A673 (cell line): ENCODE measurements around the gene AFAP1L1.

Experiments used
- CTCF ChIP-seq: fragments of 300-800, 200-600 bp; sonication (generic); conservative IDR thresholded peaks from 2 replicates; pipeline ENCODE4 v1.5.1; 2017; ENCODE audit warnings: low read depth, mild to moderate bottlenecking, antibody characterized with exemption, low read length, moderate library complexity, mixed read lengths
- EZH2 ChIP-seq: fragments of 200-600 bp; sonication (generic); IDR thresholded peaks from 2 replicates; pipeline ENCODE4 v1.6.1; 2017; ENCODE audit warnings: borderline replicate concordance, low read depth, mild to moderate bottlenecking, mixed read lengths, antibody characterized with exemption, low read length; ENCODE audit not compliant: poor library complexity, severe bottlenecking

DNA sequence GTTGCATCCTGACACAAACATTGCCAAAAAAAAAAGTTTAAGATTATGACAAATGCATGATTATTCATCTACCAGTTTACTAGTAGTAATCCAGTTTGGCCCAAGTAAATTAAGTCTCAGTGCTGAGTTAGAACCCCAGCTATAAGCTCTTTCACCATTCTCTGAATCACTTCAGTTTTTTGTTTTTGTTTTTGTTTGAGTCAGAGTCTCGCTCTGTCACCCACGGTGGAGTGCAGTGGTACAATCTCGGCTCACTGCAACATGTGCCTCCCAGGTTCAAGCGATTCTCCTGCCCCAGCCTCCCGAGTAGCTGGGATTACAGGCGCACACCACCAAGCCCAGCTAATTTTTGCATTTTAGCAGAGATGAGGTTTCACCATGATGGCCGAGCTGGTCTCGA is 84.7 kb downstream of the AFAP1L1 start:
- TF ChIP-seq EZH2 (no peak), CTCF (no peak)
